OCI-LY3 (cell line): ENCODE results near the gene OR51E1.

Experiments used
- CTCF ChIP-seq: fragments of 200-600, 300-600 bp; sonication (generic); IDR thresholded peaks from 2 replicates; pipeline ENCODE4 v1.5.1; 2014; ENCODE audit warnings: antibody characterized with exemption, low read length, low read depth
- EZH2phosphoT487 ChIP-seq: fragments of 200-600 bp; shearing (Covaris generic); IDR thresholded peaks from 2 replicates; pipeline ENCODE4 v1.6.1; 2018; ENCODE audit warnings: antibody characterized with exemption, mixed run types, low read depth

DNA sequence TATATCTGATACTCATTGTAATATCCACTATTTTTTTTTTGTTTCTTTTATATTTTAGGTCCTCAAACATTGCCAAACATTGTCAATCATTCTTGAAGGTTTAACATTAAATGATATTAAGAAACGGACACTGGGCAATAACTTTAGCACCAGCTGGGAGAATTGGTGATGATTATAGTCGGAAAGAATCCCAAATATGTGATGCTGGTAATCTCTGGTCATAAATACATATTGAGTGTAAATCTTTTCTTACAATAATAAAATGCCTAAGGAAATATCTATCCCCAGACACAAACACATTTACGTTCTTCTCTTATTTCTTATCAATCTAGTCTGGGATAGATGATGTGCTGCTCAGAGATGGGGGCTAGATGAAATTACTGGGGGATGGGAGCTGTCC lies 28.7 kb downstream of the OR51E1 start:
- TF ChIP-seq CTCF (no peak), EZH2phosphoT487 (no peak)
